Left ventricle myocardium superior (tissue), 1 donor: ENCODE results near the gene DDHD1. TPM values are rescaled to one million over a fixed set of nuclear protein-coding genes. Genes with fewer than 3 reads are reported as not detected.

Experiments
- ATAC-seq: fragments of 200-7000 bp; cut with Tn5 transposase; one replicate; pipeline ENCODE4 v1.9.1; 2020; ENCODE audit warnings: mild to moderate bottlenecking, moderate library complexity
- DNase-seq: peaks from one replicate; pipeline ENCODE4 v3.0.0-alpha.2; 2020
- intact Hi-C: fragments of 100-400 bp; cut with micrococcal nuclease; formaldehyde crosslinking; loops from one replicate; pipeline ENCODE4 v1.11.0; 2022
- total RNA-seq: library from RNA; stranded (reverse); fragmentation: NEBNext Ultra II Directional; extraction: Animal tissue kit (Norgen Biotek cat#: 25700); gene quantifications from one replicate; pipeline ENCODE4 v1.2.1, GENCODE V29; 2021
- donor health status: DM: no; HTN: yes; CAD: no; lungs with severe emphysema.

DDHD1 gene
- total RNA-seq, 1 donor from 2014 or later, result 8.1 TPM

GRCh38 chr14:53011053-53011462 is 142.1 kb downstream of the DDHD1 start:
- DNase-seq (peak; percentile 80), ATAC-seq (peak; percentile 96)
- intact Hi-C loops, result no loop called here

- no peak for DNase-seq
- peak; percentile 7 for ATAC-seq
- intact Hi-C loops, result no loop called here
Measured at GRCh38 chr14:53010193-53011040, 142.7 kb downstream of the DDHD1 start.

GRCh38 chr14:53006931-53007562 is 146.1 kb downstream of the DDHD1 start:
- ATAC-seq (no peak), DNase-seq (no peak)
- intact Hi-C loops, result no loop called here

GRCh38 chr14:53004976-53005375 is 148.1 kb downstream of the DDHD1 start:
- ATAC-seq, result no peak
- intact Hi-C loops, result no loop called here
- no peak for DNase-seq

GRCh38 chr14:53003776-53004175 is 149.3 kb downstream of the DDHD1 start:
- intact Hi-C loops, result no loop called here
- ATAC-seq (no peak), DNase-seq (no peak)

GRCh38 chr14:53002576-53002975 is 150.5 kb downstream of the DDHD1 start:
- DNase-seq (no peak), ATAC-seq (no peak)
- intact Hi-C loops, result no loop called here

- peak; percentile 33 for DNase-seq
- peak; percentile 77 for ATAC-seq
- intact Hi-C loops, result no loop called here
Measured at GRCh38 chr14:53001787-53002378, 151.2 kb downstream of the DDHD1 start.

GRCh38 chr14:52998376-52999015 is 154.6 kb downstream of the DDHD1 start:
- DNase-seq (no peak), ATAC-seq (peak; percentile 53)
- intact Hi-C loops, result no loop called here

- intact Hi-C loops, result no loop called here
- no peak for DNase-seq
- no peak for ATAC-seq
Measured at GRCh38 chr14:52996493-52996892, 156.6 kb downstream of the DDHD1 start.

- intact Hi-C loops, result no loop called here
- DNase-seq (no peak), ATAC-seq (no peak)
Measured at GRCh38 chr14:52995998-52996397, 157.1 kb downstream of the DDHD1 start.

- DNase-seq (no peak), ATAC-seq (no peak)
- intact Hi-C loops, result no loop called here
Measured at GRCh38 chr14:52992236-52992870, 160.8 kb downstream of the DDHD1 start.

- intact Hi-C loops, result no loop called here
- DNase-seq (no peak), ATAC-seq (no peak)
Measured at GRCh38 chr14:52988139-52988538, 165.0 kb downstream of the DDHD1 start.

GRCh38 chr14:52987514-52987913 is 165.6 kb downstream of the DDHD1 start:
- ATAC-seq (no peak), DNase-seq (no peak)
- intact Hi-C loops, result no loop called here

GRCh38 chr14:52987042-52987441 is 166.1 kb downstream of the DDHD1 start:
- DNase-seq (no peak), ATAC-seq (no peak)
- intact Hi-C loops, result no loop called here

Other genes starting within 250 kb of the DDHD1 start
- gene FERMT2, start 202.3 kb downstream of the DDHD1 start, total RNA-seq, result 116 TPM